ENCODE results near the gene FSIP1.

Gene FSIP1

GRCh38 chr15:39670687-39671086, 112.0 kb downstream of the FSIP1 start:
- H3K4me3 ChIP-seq (ENCODE audit: low read length) = no peak overlapping the region
- H3K36me3 ChIP-seq (ENCODE audit: control insufficient read depth, low read length) = no peaks in the 10 kb centered on the region
- no peaks in the 10 kb centered on the region for H4K20me1 ChIP-seq (ENCODE audit: control insufficient read depth, insufficient read depth, low read depth, low read length)
- H3K27ac ChIP-seq (ENCODE audit: low read depth, low read length) = no peak overlapping the region
- H3K4me1 ChIP-seq (ENCODE audit: control insufficient read depth, low read length) = no peaks in the 10 kb centered on the region
- no peaks in the 10 kb centered on the region for H3F3A ChIP-seq (ENCODE audit: control insufficient read depth, insufficient read depth)
- no peaks in the 10 kb centered on the region for H3K79me2 ChIP-seq (ENCODE audit: control insufficient read depth, low read length)
- no peaks in the 10 kb centered on the region for H3K9me2 ChIP-seq (replicated peaks; ENCODE audit: control insufficient read depth, low read length)
- no peak for TF ChIP-seq CTCF (IDR thresholded peaks at IDR 0.05; ENCODE audit: low read depth, low read length, poor library complexity, severe bottlenecking)
- TF ChIP-seq EZH2phosphoT487 (IDR thresholded peaks at IDR 0.05; ENCODE audit: borderline replicate concordance, low read length) = no peak
- no peaks in the 10 kb centered on the region for H3K9me3 ChIP-seq (ENCODE audit: control insufficient read depth, insufficient read depth, low read length)
- peaks cover 5% of the 10 kb centered on the region; the same call in 1 of the 2 replicates for H3K27me3 ChIP-seq (ENCODE audit: control insufficient read depth, low read length)
- no peak overlapping the region for H3K4me2 ChIP-seq (ENCODE audit: low read length)

- no peak for TF ChIP-seq CTCF (IDR thresholded peaks at IDR 0.05; ENCODE audit: low read depth, low read length, poor library complexity, severe bottlenecking)
- TF ChIP-seq EZH2phosphoT487 (IDR thresholded peaks at IDR 0.05; ENCODE audit: borderline replicate concordance, low read length) = no peak
- Histone ChIP-seq H3K36me3 (ENCODE audit: control insufficient read depth, low read length) (no peaks in the 10 kb centered on the region), H3K9me2 (replicated peaks; ENCODE audit: control insufficient read depth, low read length) (no peaks in the 10 kb centered on the region), H3K9me3 (ENCODE audit: control insufficient read depth, insufficient read depth, low read length) (no peaks in the 10 kb centered on the region), H3K27ac (ENCODE audit: low read depth, low read length) (no peak overlapping the region), H3K4me3 (ENCODE audit: low read length) (no peak overlapping the region), H4K20me1 (ENCODE audit: control insufficient read depth, insufficient read depth, low read depth, low read length) (no peaks in the 10 kb centered on the region), H3K4me1 (ENCODE audit: control insufficient read depth, low read length) (no peaks in the 10 kb centered on the region), H3F3A (ENCODE audit: control insufficient read depth, insufficient read depth) (no peaks in the 10 kb centered on the region), H3K27me3 (ENCODE audit: control insufficient read depth, low read length) (peaks cover 6% of the 10 kb centered on the region; the same call in 1 of the 2 replicates), H3K79me2 (ENCODE audit: control insufficient read depth, low read length) (no peaks in the 10 kb centered on the region), H3K4me2 (ENCODE audit: low read length) (no peak overlapping the region)
Observed at GRCh38 chr15:39669661-39670060, 113.0 kb downstream of the FSIP1 start.

- no peaks in the 10 kb centered on the region for H3K79me2 ChIP-seq (ENCODE audit: control insufficient read depth, low read length)
- no peaks in the 10 kb centered on the region for H3F3A ChIP-seq (ENCODE audit: control insufficient read depth, insufficient read depth)
- no peaks in the 10 kb centered on the region for H3K9me2 ChIP-seq (replicated peaks; ENCODE audit: control insufficient read depth, low read length)
- H3K27ac ChIP-seq (ENCODE audit: low read depth, low read length) = no peak overlapping the region
- TF ChIP-seq CTCF (IDR thresholded peaks at IDR 0.05; ENCODE audit: low read depth, low read length, poor library complexity, severe bottlenecking) (no peak), EZH2phosphoT487 (IDR thresholded peaks at IDR 0.05; ENCODE audit: borderline replicate concordance, low read length) (no peak)
- no peaks in the 10 kb centered on the region for H3K4me1 ChIP-seq (ENCODE audit: control insufficient read depth, low read length)
- H3K4me2 ChIP-seq (ENCODE audit: low read length) = no peak overlapping the region
- H3K4me3 ChIP-seq (ENCODE audit: low read length) = no peak overlapping the region
- no peaks in the 10 kb centered on the region for H3K9me3 ChIP-seq (ENCODE audit: control insufficient read depth, insufficient read depth, low read length)
- H3K36me3 ChIP-seq (ENCODE audit: control insufficient read depth, low read length) = no peaks in the 10 kb centered on the region
- no peaks in the 10 kb centered on the region for H4K20me1 ChIP-seq (ENCODE audit: control insufficient read depth, insufficient read depth, low read depth, low read length)
- H3K27me3 ChIP-seq (ENCODE audit: control insufficient read depth, low read length) = peaks cover 6% of the 10 kb centered on the region; the same call in 1 of the 2 replicates
Observed at GRCh38 chr15:39669241-39669640, 113.4 kb downstream of the FSIP1 start.

Measured in DOHH2 (cell line).